OCI-M2 (cell line): Measurements from ENCODE around the gene NKIRAS1.

Experiments used
- DNase-seq: peaks from one replicate; lab custom pipeline; 2025; ENCODE audit not compliant: unreplicated experiment; lab: John Stamatoyannopoulos, UW

Gene NKIRAS1

GRCh38 chr3:23916886-23917678 lies at the start of gene NKIRAS1, which contains the start of gene RPL15:
NKIRAS1 (minus strand) TSS chr3:23916990; CDS start chr3:23910904, 6,086 bp downstream.
RPL15 (plus strand) TSS chr3:23917132; CDS start chr3:23917860, 728 bp downstream.
- peak; percentile 41 for DNase-seq

GRCh38 chr3:23966328-23966727 lies 49.5 kb upstream of the NKIRAS1 start:
- no peak for DNase-seq

- DNase-seq = no peak
Measured at GRCh38 chr3:23964537-23965235, 47.9 kb upstream of the NKIRAS1 start.

- DNase-seq = no peak
Measured at GRCh38 chr3:23961913-23962312, 45.1 kb upstream of the NKIRAS1 start.

- DNase-seq = no peak
Measured at GRCh38 chr3:23961066-23961465, 44.3 kb upstream of the NKIRAS1 start.

GRCh38 chr3:23960649-23961048 lies 43.9 kb upstream of the NKIRAS1 start:
- DNase-seq = no peak

- no peak for DNase-seq
Measured at GRCh38 chr3:23959135-23959900, 42.5 kb upstream of the NKIRAS1 start.

- no peak for DNase-seq
Measured at GRCh38 chr3:23956701-23957100, 39.9 kb upstream of the NKIRAS1 start.

GRCh38 chr3:23954144-23954543 lies 37.4 kb upstream of the NKIRAS1 start:
- no peak for DNase-seq

- no peak for DNase-seq
Measured at GRCh38 chr3:23953523-23953922, 36.7 kb upstream of the NKIRAS1 start.

- no peak for DNase-seq
Measured at GRCh38 chr3:23952646-23953045, 35.9 kb upstream of the NKIRAS1 start.

- DNase-seq = no peak
Measured at GRCh38 chr3:23950293-23950692, 33.5 kb upstream of the NKIRAS1 start.

GRCh38 chr3:23949784-23950183 lies 33.0 kb upstream of the NKIRAS1 start:
- no peak for DNase-seq

GRCh38 chr3:23948761-23949160 lies 32.0 kb upstream of the NKIRAS1 start:
- no peak for DNase-seq

GRCh38 chr3:23945913-23946687 lies 29.3 kb upstream of the NKIRAS1 start:
- DNase-seq = no peak

GRCh38 chr3:23945663-23945912 lies 28.8 kb upstream of the NKIRAS1 start:
- DNase-seq = no peak

- no peak for DNase-seq
Measured at GRCh38 chr3:23944861-23945662, 28.3 kb upstream of the NKIRAS1 start, which contains the start of gene NR1D2. NR1D2 (plus strand) TSS chr3:23945286; CDS start chr3:23945579, 293 bp downstream.

- DNase-seq = no peak
Measured at GRCh38 chr3:23944007-23944783, 27.4 kb upstream of the NKIRAS1 start.

- DNase-seq = no peak
Measured at GRCh38 chr3:23942546-23942945, 25.8 kb upstream of the NKIRAS1 start.
